GM12873 (cell line): ENCODE data around the gene PDCD11.
A peak's percentile ranks its signal among the peaks of the same experiment; 100 is the strongest.

Experiments
- CTCF ChIP-seq: IDR thresholded peaks from 2 replicates; pipeline ENCODE4 v1.5.1; 2012; ENCODE audit warnings: low read depth, mild to moderate bottlenecking, moderate library complexity, low read length, control low read depth; ENCODE audit not compliant: insufficient read depth; ENCODE audit errors: missing control alignments

The PDCD11 gene

DNA sequence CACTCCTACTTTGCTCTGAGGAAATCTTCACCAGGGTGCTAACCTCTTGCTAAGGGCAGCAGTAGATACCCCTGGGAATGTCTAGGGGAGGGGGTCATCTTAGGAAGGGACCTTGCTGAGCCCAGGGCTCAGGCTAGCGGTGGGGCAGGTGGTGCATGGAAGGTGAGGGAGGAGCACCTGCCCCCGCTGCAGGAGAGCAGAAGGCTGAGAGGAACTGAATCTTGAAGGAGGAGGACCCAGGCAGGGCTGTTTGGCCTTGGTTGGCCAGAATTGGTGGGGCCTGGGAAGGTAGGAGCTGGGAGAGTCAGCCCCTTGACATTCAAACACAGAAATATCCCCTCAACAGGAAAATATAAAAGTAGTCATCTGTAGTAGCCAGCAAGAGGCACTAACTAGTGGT is 75.6 kb downstream of the PDCD11 start:
- TF ChIP-seq CTCF, result peak; percentile 1

DNA sequence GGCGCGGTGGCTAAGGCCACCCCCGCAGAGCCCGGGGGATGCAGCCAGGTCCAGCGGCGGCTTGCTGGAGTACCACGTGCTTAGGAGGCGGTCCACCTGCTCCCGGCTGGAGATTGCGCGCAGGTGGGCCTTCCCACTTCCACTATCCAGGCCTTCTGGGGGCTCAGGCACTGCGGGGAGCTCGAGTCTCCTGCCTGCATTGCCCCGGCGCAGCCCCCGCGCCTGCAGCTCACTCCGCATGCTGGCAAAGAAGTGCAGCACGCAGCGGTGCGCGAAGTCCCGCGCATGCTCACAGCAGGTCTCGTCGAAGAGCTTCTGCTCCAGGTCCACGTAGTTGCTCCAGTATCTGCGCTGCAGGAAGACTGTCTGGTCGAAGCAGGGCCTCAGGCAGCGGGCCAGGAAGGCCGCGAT is 76.8 kb downstream of the PDCD11 start:
- no peak for TF ChIP-seq CTCF

- TF ChIP-seq CTCF, result no peak
Measured at GRCh38 chr10:103474077-103474476, 77.7 kb downstream of the PDCD11 start.

GRCh38 chr10:103475437-103475836 is 79.0 kb downstream of the PDCD11 start:
- TF ChIP-seq CTCF, result no peak

- peak; percentile 78 for TF ChIP-seq CTCF
Measured at GRCh38 chr10:103476046-103476768, 79.8 kb downstream of the PDCD11 start.

GRCh38 chr10:103478671-103479070 is 82.2 kb downstream of the PDCD11 start:
- TF ChIP-seq CTCF, result no peak

- no peak for TF ChIP-seq CTCF
Measured at GRCh38 chr10:103479135-103479534, 82.7 kb downstream of the PDCD11 start, which contains the start of gene CALHM3. Gene CALHM3 (minus strand): TSS chr10:103479240. CDS start chr10:103479032, 208 bp downstream.
